ENCODE data around the gene TCHHL1.

TCHHL1 gene

GRCh38 chr1:152089014-152089674 lies at the start of gene TCHHL1:
Gene TCHHL1, minus strand, starts transcription at chr1:152089064. Its CDS starts 921 bp downstream, at chr1:152088143.
- no peak for DNase-seq

- no peak for DNase-seq
These were observed 48.4 kb upstream of the TCHHL1 start for GRCh38 chr1:152137215-152137614.

- no peak for DNase-seq
These were observed 41.3 kb upstream of the TCHHL1 start for GRCh38 chr1:152130186-152130585.

GRCh38 chr1:152127673-152128072 lies 38.8 kb upstream of the TCHHL1 start:
- DNase-seq, result no peak

GRCh38 chr1:152125834-152126443 lies 37.1 kb upstream of the TCHHL1 start:
- DNase-seq, result no peak

- DNase-seq, result no peak
These were observed 30.1 kb upstream of the TCHHL1 start for GRCh38 chr1:152118915-152119314.

GRCh38 chr1:152115344-152115743 lies 26.5 kb upstream of the TCHHL1 start, which contains the start of gene TCHH:
Gene TCHH, minus strand, starts transcription at chr1:152115444. Its CDS starts 1,364 bp downstream, at chr1:152114080.
- no peak for DNase-seq

GRCh38 chr1:152112885-152113432 lies 24.1 kb upstream of the TCHHL1 start:
- no peak for DNase-seq

GRCh38 chr1:152112101-152112884 lies 23.4 kb upstream of the TCHHL1 start:
- DNase-seq, result no peak

- DNase-seq, result peak in 1 of 2 experiments; percentile 7
These were observed 22.7 kb upstream of the TCHHL1 start for GRCh38 chr1:152111515-152111968.

- peak; percentile 47 to 51 for DNase-seq
These were observed 22.1 kb upstream of the TCHHL1 start for GRCh38 chr1:152110860-152111514.

- peak in 1 of 2 experiments; percentile 51 for DNase-seq
These were observed 21.5 kb upstream of the TCHHL1 start for GRCh38 chr1:152110365-152110859.

GRCh38 chr1:152109998-152110294 lies 21.1 kb upstream of the TCHHL1 start:
- DNase-seq, result no peak

- DNase-seq, result no peak
These were observed 20.6 kb upstream of the TCHHL1 start for GRCh38 chr1:152109231-152109997.

- DNase-seq, result no peak
These were observed 20.0 kb upstream of the TCHHL1 start for GRCh38 chr1:152108882-152109222.

- DNase-seq, result no peak
These were observed 19.4 kb upstream of the TCHHL1 start for GRCh38 chr1:152107984-152108881.

- DNase-seq, result no peak
These were observed 18.4 kb upstream of the TCHHL1 start for GRCh38 chr1:152107031-152107983.

- no peak for DNase-seq
These were observed 16.0 kb upstream of the TCHHL1 start for GRCh38 chr1:152104854-152105253.

- no peak for DNase-seq
These were observed 8.1 kb upstream of the TCHHL1 start for GRCh38 chr1:152096931-152097330.

GRCh38 chr1:152086760-152087159 lies 2.1 kb downstream of the TCHHL1 start:
- DNase-seq, result no peak
